ENCODE measurements around the gene AGFG1. TPM values are rescaled to one million over a fixed set of nuclear protein-coding genes. Genes with fewer than 3 reads are reported as not detected.
A peak's percentile ranks its signal among the peaks of the same experiment; 100 is the strongest.

The AGFG1 gene, protein sequence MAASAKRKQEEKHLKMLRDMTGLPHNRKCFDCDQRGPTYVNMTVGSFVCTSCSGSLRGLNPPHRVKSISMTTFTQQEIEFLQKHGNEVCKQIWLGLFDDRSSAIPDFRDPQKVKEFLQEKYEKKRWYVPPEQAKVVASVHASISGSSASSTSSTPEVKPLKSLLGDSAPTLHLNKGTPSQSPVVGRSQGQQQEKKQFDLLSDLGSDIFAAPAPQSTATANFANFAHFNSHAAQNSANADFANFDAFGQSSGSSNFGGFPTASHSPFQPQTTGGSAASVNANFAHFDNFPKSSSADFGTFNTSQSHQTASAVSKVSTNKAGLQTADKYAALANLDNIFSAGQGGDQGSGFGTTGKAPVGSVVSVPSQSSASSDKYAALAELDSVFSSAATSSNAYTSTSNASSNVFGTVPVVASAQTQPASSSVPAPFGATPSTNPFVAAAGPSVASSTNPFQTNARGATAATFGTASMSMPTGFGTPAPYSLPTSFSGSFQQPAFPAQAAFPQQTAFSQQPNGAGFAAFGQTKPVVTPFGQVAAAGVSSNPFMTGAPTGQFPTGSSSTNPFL
- total RNA-seq (83.3 and 95.0 TPM in 2 replicates), polyA plus RNA-seq (21.3 and 28.7 TPM in 2 replicates), polyA minus RNA-seq (49.9 and 75.5 TPM in 2 replicates)
- 52.5 TPM for total RNA-seq (2013)

DNA sequence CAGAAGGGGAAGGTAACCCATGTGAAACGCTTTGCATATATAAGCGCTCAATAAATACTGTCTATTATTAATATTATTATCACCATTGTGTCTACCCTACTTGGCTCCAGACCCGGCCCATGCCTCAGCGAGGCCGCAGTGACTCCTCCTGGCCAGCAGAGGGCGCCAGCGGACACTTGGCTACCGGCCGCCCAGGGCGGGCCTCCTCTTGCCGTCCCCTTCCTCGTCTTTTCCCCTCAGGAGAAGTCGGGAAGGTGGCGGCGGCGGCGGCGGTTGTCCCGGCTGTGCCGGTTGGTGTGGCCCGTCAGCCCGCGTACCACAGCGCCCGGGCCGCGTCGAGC is at the start of gene AGFG1:
AGFG1 (plus strand) TSS at position 233 of the 341 bp plus-strand sequence. CDS start 266 bp downstream, outside the sequence.
- peak within 1 kb of the TSS; percentile 74 to 87 for H3K27ac ChIP-seq (ENCODE audit: low read length in 2 of 2)
- Mint-ChIP-seq H3K27ac (peak within 1 kb of the TSS; percentile 80), H3K4me3 (peak within 1 kb of the TSS; percentile 86), H3K9me3 (ENCODE audit: insufficient read depth) (no peaks in the 10 kb centered on the region), H3K4me1 (peaks cover 37% of the 10 kb centered on the region), H3K27me3 (no peaks in the 10 kb centered on the region)
- peaks cover 38% of the 10 kb centered on the region for H4K20me1 ChIP-seq (ENCODE audit: control insufficient read depth, insufficient read depth, low read length, poor library complexity, severe bottlenecking)
- ChIA-PET POLR2A (no interaction called here), CTCF (interaction anchor here (1.1 to 1.8 kb wide), 7 partner anchors 9 to 294 kb away, joined by 3 to 11 read pairs (median 5); no protein-coding TSS in a partner anchor)
- no peaks in the 10 kb centered on the region for H3K27me3 ChIP-seq (replicated peaks in 1 of 4; ENCODE audit: control extremely low read depth in 1 of 4, control insufficient read depth in 3 of 4, insufficient read depth in 4 of 4, low read length in 3 of 4)
- H3K36me3 ChIP-seq (replicated peaks in 1 of 2; ENCODE audit: control extremely low read depth in 1 of 2, control insufficient read depth in 1 of 2, extremely low read depth in 1 of 2, insufficient read depth in 2 of 2, low read length in 1 of 2), result no peaks in the 10 kb centered on the region
- H3K79me2 ChIP-seq (ENCODE audit: control insufficient read depth, insufficient read depth, low read length), result peaks cover 55% of the 10 kb centered on the region
- H3K4me2 ChIP-seq (replicated peaks; ENCODE audit: low read depth, low read length, poor library complexity, severe bottlenecking), result peak within 1 kb of the TSS; percentile 78
- under 1% methylated on average over 26 of the region's 28 CpGs for WGBS (ENCODE audit: insufficient coverage)
- no peaks in the 10 kb centered on the region for H3K9me3 ChIP-seq (ENCODE audit: control extremely low read depth in 1 of 3, control insufficient read depth in 2 of 3, insufficient read depth in 1 of 3, low read length in 2 of 3)
- H3K4me3 ChIP-seq (ENCODE audit: control extremely low read depth in 1 of 5, extremely low read depth in 1 of 5, insufficient read depth in 1 of 5, low read depth in 2 of 5, low read length in 4 of 5), result peak within 1 kb of the TSS; percentile 46 to 86 (median 75)
- intact Hi-C loops (cut with micrococcal nuclease), result loop anchor here (1.0 to 5.0 kb wide), 5 partner anchors 8 to 295 kb away; partner anchors contain the start of gene MFF
- DNase-seq (peak; percentile 89), ATAC-seq (ENCODE audit: low read depth) (peak; percentile 85)
- peaks cover 19 to 33% of the 10 kb centered on the region in 2 donors for H3K4me1 ChIP-seq (ENCODE audit: control insufficient read depth in 2 of 2, insufficient read depth in 2 of 2, low read length in 2 of 2)
- peak within 1 kb of the TSS; percentile 86 for H3K9ac ChIP-seq (ENCODE audit: low read length)
- H2AFZ ChIP-seq (ENCODE audit: insufficient read depth, low read depth, low read length, poor library complexity, severe bottlenecking), result peak within 1 kb of the TSS; percentile 79
- TF ChIP-seq EZH2 (IDR thresholded peaks at IDR 0.05; ENCODE audit: borderline replicate concordance, insufficient read depth, low read depth, low read length, poor library complexity, severe bottlenecking), result no peak
- TF ChIP-seq, protein P1, sequence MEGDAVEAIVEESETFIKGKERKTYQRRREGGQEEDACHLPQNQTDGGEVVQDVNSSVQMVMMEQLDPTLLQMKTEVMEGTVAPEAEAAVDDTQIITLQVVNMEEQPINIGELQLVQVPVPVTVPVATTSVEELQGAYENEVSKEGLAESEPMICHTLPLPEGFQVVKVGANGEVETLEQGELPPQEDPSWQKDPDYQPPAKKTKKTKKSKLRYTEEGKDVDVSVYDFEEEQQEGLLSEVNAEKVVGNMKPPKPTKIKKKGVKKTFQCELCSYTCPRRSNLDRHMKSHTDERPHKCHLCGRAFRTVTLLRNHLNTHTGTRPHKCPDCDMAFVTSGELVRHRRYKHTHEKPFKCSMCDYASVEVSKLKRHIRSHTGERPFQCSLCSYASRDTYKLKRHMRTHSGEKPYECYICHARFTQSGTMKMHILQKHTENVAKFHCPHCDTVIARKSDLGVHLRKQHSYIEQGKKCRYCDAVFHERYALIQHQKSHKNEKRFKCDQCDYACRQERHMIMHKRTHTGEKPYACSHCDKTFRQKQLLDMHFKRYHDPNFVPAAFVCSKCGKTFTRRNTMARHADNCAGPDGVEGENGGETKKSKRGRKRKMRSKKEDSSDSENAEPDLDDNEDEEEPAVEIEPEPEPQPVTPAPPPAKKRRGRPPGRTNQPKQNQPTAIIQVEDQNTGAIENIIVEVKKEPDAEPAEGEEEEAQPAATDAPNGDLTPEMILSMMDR (IDR thresholded peaks at IDR 0.05), result peak; percentile 94

Data from B cell (primary cell).